GM12891 (cell line): ENCODE results near the gene RNF130.

Experiments used
- DNase-seq: peaks from one replicate; pipeline ENCODE4 v3.0.0; 2011; ENCODE audit warnings: low spot score; ENCODE audit not compliant: insufficient read length
- FAIRE-seq: peaks from 2 replicates; lab custom pipeline; 2011; peaks lifted over from hg19 to GRCh38; lab: Jason Lieb, UNC
- PAX5 ChIP-seq: IDR thresholded peaks from 2 replicates; pipeline ENCODE4 v1.6.1; 2011; ENCODE audit warnings: low read length, moderate library complexity, mild to moderate bottlenecking; ENCODE audit not compliant: insufficient read depth, severe bottlenecking
- POLR2A ChIP-seq: IDR thresholded peaks from 2 replicates; pipeline ENCODE4 v1.6.1; 2011; ENCODE audit warnings: low read depth, low read length, control low read depth
- POLR2AphosphoS5 ChIP-seq: IDR thresholded peaks from 2 replicates; pipeline ENCODE4 v1.6.1; 2011; ENCODE audit warnings: low read depth, low read length, control low read depth
- POU2F2 ChIP-seq: IDR thresholded peaks from 2 replicates; pipeline ENCODE4 v1.6.1; 2011; ENCODE audit warnings: low read depth, mild to moderate bottlenecking, control low read depth, low read length, moderate library complexity
- SPI1 ChIP-seq: IDR thresholded peaks from 2 replicates; pipeline ENCODE4 v1.6.1; 2011; ENCODE audit warnings: low read depth, low read length, control low read depth
- TAF1 ChIP-seq: IDR thresholded peaks from 2 replicates; pipeline ENCODE4 v1.6.1; 2011; ENCODE audit warnings: low read depth, low read length, control low read depth

RNF130 gene

DNA sequence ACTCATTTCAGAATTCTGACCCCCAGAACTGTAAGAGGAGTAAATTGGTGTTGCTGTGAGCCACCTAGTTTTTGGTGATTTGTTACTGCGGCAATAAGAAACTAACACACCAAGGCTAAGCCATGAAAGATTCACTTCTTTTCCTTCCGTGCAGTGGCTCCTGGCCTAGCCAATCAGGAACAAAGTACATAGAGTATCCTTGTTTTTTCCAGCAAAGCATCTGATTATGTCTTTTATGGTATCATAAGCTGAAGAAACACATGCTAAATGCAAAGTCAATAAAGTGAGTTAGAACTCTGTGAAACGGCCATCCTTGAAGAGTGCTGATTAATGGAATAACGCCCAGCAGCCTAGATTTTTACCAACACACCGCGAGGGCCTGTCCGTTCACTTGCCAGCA, 11.4 kb downstream of the RNF130 start:
- FAIRE-seq, result no peak
- TF ChIP-seq TAF1 (no peak), POLR2AphosphoS5 (no peak), SPI1 (no peak), PAX5 (no peak), POU2F2 (no peak), POLR2A (no peak)
- no peak for DNase-seq

- DNase-seq, result no peak
- no peak for FAIRE-seq
- TF ChIP-seq TAF1, result no peak
- no peak for TF ChIP-seq POU2F2
- no peak for TF ChIP-seq SPI1
- TF ChIP-seq POLR2A, result no peak
- TF ChIP-seq PAX5, result no peak
- no peak for TF ChIP-seq POLR2AphosphoS5
Measured at GRCh38 chr5:180059326-180059725, 12.2 kb downstream of the RNF130 start.

GRCh38 chr5:180056153-180056552, 15.4 kb downstream of the RNF130 start:
- TF ChIP-seq POU2F2, result no peak
- TF ChIP-seq POLR2A, result no peak
- no peak for TF ChIP-seq TAF1
- no peak for TF ChIP-seq PAX5
- TF ChIP-seq POLR2AphosphoS5, result no peak
- no peak for TF ChIP-seq SPI1
- no peak for FAIRE-seq
- no peak for DNase-seq

- TF ChIP-seq TAF1 (no peak), PAX5 (no peak), POLR2A (no peak), POU2F2 (no peak), POLR2AphosphoS5 (no peak)
- no peak for DNase-seq
- no peak for FAIRE-seq
Measured at GRCh38 chr5:180054226-180054625, 17.3 kb downstream of the RNF130 start.

DNA sequence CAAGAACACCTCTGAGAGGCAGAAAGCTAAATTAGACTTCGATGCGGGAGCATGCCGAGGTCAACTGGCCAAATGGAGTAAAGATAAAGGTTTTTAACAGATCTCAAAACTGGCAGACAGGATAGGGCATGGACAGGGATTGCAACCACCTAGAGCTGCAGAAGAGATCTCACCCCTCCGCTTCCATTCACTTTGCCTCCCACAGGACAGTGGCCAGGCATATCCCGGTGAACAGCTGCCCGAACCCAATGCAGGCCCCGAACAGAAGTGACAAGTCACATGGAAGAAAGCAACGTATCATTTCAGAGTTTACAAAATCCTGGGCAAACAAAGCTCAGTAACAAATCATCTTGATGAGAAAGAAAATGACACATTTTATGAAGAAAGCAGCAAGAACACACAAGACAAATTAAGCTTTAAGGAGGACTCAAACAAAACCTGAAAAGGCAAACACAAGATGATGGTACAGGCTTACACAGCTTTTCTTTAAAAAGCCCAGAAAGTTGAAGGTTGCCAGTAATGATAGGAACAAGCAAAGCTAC, 18.4 kb downstream of the RNF130 start:
- TF ChIP-seq SPI1 (no peak), TAF1 (no peak), POU2F2 (no peak), POLR2A (no peak), PAX5 (no peak), POLR2AphosphoS5 (no peak)
- no peak for DNase-seq
- no peak for FAIRE-seq

DNA sequence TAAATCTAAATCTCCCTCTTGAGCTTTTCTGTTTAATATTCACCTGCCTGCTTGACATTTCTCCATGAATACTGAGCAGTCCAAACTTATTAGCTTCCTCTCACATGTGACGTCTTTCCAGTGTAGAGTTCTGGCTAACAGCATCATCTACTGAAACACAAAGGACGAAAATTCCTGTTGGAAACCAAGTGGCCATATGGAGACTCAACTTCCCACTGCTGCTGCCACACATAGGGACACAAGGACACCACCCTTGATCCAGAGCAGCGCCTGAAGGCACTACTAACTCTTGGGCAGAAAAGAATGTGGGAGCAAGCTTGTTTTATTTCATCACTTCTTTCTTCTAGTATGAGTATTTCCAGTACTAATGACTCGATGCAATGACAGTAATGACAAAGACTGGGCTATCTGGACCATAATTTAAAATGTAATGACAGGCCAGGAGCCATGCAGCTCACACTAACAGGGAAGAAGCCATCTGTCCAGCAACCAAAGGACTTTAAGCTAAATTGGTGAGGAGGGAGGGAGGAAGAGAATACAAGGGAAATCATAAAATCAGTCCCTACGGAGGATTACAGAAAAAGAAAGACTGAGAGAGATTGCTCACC, 19.2 kb downstream of the RNF130 start:
- no peak for DNase-seq

DNA sequence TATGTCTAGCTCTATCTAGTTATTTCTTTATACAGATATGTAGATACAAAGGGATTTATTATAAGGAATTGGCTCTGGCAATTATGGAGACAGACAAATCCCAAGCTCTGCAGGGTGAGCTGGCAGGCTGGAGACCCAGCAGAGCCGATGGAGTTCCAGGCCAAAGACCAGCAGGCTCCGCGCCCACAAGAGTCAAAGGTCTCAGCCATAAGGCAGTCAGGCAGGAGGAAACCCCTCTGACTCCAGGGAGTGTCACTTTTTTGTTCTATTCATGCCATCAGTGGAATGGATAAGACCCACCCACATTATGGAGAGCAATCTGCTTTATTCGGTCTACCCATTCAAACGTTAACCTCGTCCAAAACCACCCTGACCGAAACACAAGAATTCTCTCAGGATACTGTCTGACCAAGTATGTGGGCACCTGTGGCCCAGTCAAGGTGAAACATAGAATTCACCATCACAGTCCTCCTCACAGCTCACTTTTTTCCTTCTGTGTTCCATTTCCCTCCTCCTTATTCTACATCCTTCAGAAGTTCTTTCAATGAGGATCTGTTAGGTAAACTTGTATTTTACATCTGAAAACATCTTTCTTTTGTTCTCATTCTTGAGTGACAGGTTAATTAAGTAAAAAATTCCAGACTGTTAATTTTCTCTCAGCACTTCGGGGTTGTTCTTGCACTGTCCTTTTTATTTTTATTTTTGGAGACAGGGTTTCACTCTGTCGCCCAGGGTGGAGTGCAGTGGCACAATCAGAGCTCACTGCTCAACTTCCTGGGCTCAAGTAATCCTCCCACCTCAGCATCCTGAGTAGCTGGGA, 21.2 kb downstream of the RNF130 start:
- DNase-seq, result no peak
- no peak for FAIRE-seq
- no peak for TF ChIP-seq POU2F2
- no peak for TF ChIP-seq PAX5
- TF ChIP-seq POLR2A, result no peak
- TF ChIP-seq TAF1, result no peak
- TF ChIP-seq POLR2AphosphoS5, result no peak
- no peak for TF ChIP-seq SPI1

More for the DNA sequence above, 19.2 kb downstream of the RNF130 start:
- no peak for FAIRE-seq
- TF ChIP-seq TAF1, result no peak
- no peak for TF ChIP-seq POU2F2
- no peak for TF ChIP-seq PAX5
- no peak for TF ChIP-seq SPI1
- TF ChIP-seq POLR2A, result no peak

GRCh38 chr5:180049185-180049548, 22.4 kb downstream of the RNF130 start:
- FAIRE-seq, result no peak
- no peak for DNase-seq
- TF ChIP-seq PAX5, result no peak

- TF ChIP-seq SPI1, result no peak
- no peak for TF ChIP-seq POLR2A
- TF ChIP-seq POLR2AphosphoS5, result no peak
- DNase-seq (no peak), FAIRE-seq (no peak)
Measured at GRCh38 chr5:180047667-180048066, 23.9 kb downstream of the RNF130 start.

DNA sequence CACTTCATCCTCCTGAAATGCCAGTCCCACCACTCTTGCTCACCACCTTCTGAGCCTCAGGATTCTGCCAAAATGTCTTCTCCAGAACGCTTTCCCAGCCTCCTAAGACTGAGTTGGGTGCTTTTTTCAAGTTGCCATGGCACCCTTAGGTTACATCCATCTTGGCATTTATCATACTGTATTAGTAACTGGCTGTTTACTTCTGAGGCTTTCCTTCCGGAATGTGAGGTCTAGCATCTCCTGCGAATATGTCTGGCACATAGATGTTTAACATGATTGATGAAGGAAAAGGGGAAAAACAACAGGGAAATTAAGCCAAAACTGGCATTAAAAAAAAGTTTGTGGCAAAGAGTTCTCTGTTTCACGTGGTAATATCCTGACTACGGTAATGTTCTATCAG, 24.9 kb downstream of the RNF130 start:
- FAIRE-seq, result no peak

More for the DNA sequence above, 24.9 kb downstream of the RNF130 start:
- TF ChIP-seq POLR2AphosphoS5 (no peak), POU2F2 (no peak), SPI1 (no peak), PAX5 (no peak), TAF1 (no peak), POLR2A (no peak)
- DNase-seq, result no peak
